Endothelial cell of umbilical vein (primary cell): ENCODE results near the gene TM7SF2. TPM values are rescaled to one million over a fixed set of nuclear protein-coding genes. Genes with fewer than 3 reads are reported as not detected.

ENCODE experiments used
- BruUV-seq: library from RNA; stranded (reverse); fragments of 400-500 nt; replicated peaks from 2 replicates; lab custom pipeline; 2021; lab: Mats Ljungman, UMichigan
- CTCF ChIA-PET: fragments of 300-600, 350-600 bp; sonication (Branson Sonifier 250); formaldehyde crosslinking; loops from one replicate; lab custom pipeline; 2021; ENCODE audit warnings: antibody characterized with exemption, inconsistent platforms; lab: Charles Lee
- POLR2A ChIA-PET: fragments of 300-600, 350-600 bp; sonication (Branson Sonifier 250); formaldehyde crosslinking; loops from one replicate; lab custom pipeline; 2021; ENCODE audit warnings: antibody characterized with exemption, inconsistent platforms; lab: Charles Lee
- DNase-seq: peaks from one replicate; pipeline ENCODE4 v3.0.0-alpha.2; 2011; ENCODE audit warnings: low read depth, low spot score
- FAIRE-seq: peaks from 2 replicates; lab custom pipeline; 2011; peaks lifted over from hg19 to GRCh38; lab: Jason Lieb, UNC
- H2AFZ ChIP-seq: 2 replicates; pipeline ENCODE4 v1.6.0; 2012; ENCODE audit warnings: low read depth, low read length, control low read depth, inconsistent platforms
- H3K27ac ChIP-seq: 2 replicates; pipeline ENCODE4 v1.5.1; 2011; ENCODE audit warnings: low read depth, mild to moderate bottlenecking, control low read depth, low read length, moderate library complexity; ENCODE audit not compliant: insufficient read depth
- H3K27me3 ChIP-seq, 2 experiments: 2 replicates each; pipeline versions ENCODE4 v1.6.0 to v1.6.1; 2011; ENCODE audit warnings: low read length in 2 of 2, mixed read lengths in 1 of 2; ENCODE audit not compliant: control insufficient read depth in 2 of 2, insufficient read depth in 2 of 2
- H3K36me3 ChIP-seq, 2 experiments: 2 replicates in 1 of 2; 3 replicates in 1 of 2; pipeline ENCODE4 v1.5.1; 2011; ENCODE audit warnings: low read length in 2 of 2, mild to moderate bottlenecking in 1 of 2, moderate library complexity in 1 of 2; ENCODE audit not compliant: control insufficient read depth in 2 of 2, insufficient read depth in 2 of 2; ENCODE audit errors: extremely low read depth in 1 of 2
- H3K4me1 ChIP-seq: 3 replicates; pipeline ENCODE4 v1.5.1; 2011; ENCODE audit warnings: mild to moderate bottlenecking, low read length; ENCODE audit not compliant: control insufficient read depth, insufficient read depth; ENCODE audit errors: extremely low read depth
- H3K4me2 ChIP-seq: 2 replicates; pipeline ENCODE4 v1.6.1; 2011; ENCODE audit warnings: low read length, control low read depth, mixed read lengths; ENCODE audit not compliant: insufficient read depth
- H3K4me3 ChIP-seq, 3 experiments: fragments of 200-600 bp in 1 of 3; sonication (generic), shearing (Covaris generic) in 1 of 3; replicated peaks in 1 of 3; 2 replicates each; pipeline ENCODE4 v1.5.1; 2011 to 2016; ENCODE audit warnings: control low read depth in 3 of 3, low read length in 3 of 3, mild to moderate bottlenecking in 2 of 3, inconsistent platforms in 1 of 3, low read depth in 1 of 3, moderate library complexity in 1 of 3; ENCODE audit not compliant: insufficient read depth in 1 of 3
- H3K79me2 ChIP-seq: 2 replicates; pipeline ENCODE4 v1.6.0; 2012; ENCODE audit warnings: low read length, inconsistent platforms; ENCODE audit not compliant: control insufficient read depth, insufficient read depth
- H3K9ac ChIP-seq: replicated peaks from 2 replicates; pipeline ENCODE3; 2011; ENCODE audit warnings: low read length, control low read depth; ENCODE audit not compliant: insufficient read depth; ENCODE audit errors: extremely low read depth
- H3K9me1 ChIP-seq: replicated peaks from 3 replicates; pipeline ENCODE4 v1.6.0; 2011; ENCODE audit warnings: mild to moderate bottlenecking, low read length; ENCODE audit not compliant: control insufficient read depth, insufficient read depth; ENCODE audit errors: extremely low read depth
- H3K9me3 ChIP-seq: replicated peaks from 2 replicates; pipeline ENCODE4 v1.5.1; 2012; ENCODE audit warnings: low read length, inconsistent platforms; ENCODE audit not compliant: control insufficient read depth, insufficient read depth
- H4K20me1 ChIP-seq: replicated peaks from 2 replicates; pipeline ENCODE3; 2011; ENCODE audit warnings: mild to moderate bottlenecking, low read length; ENCODE audit not compliant: control insufficient read depth, insufficient read depth; ENCODE audit errors: extremely low read depth
- CTCF ChIP-seq, 2 donors: IDR thresholded peaks; 1 replicate in 1 of 2; 2 replicates in 1 of 2; pipeline ENCODE4 v1.5.1; 2011; ENCODE audit warnings: low read length in 2 of 2, mild to moderate bottlenecking in 2 of 2, moderate library complexity in 2 of 2, control low read depth in 1 of 2, inconsistent platforms in 1 of 2, low read depth in 1 of 2; ENCODE audit not compliant: insufficient read depth in 1 of 2; ENCODE audit errors: extremely low read depth in 1 of 2
- EZH2 ChIP-seq: IDR thresholded peaks from 2 replicates; pipeline ENCODE4 v1.6.1; 2012; ENCODE audit warnings: borderline replicate concordance, low read depth, mild to moderate bottlenecking, moderate library complexity, low read length, inconsistent platforms; ENCODE audit not compliant: severe bottlenecking
- FOS ChIP-seq: IDR thresholded peaks from 2 replicates; pipeline ENCODE4 v1.6.1; 2011; ENCODE audit warnings: mild to moderate bottlenecking, low read length, moderate library complexity, borderline replicate concordance; ENCODE audit not compliant: insufficient read depth
- GATA2 ChIP-seq: IDR thresholded peaks from 2 replicates; pipeline ENCODE4 v1.7.0; 2011; ENCODE audit warnings: low read depth, mild to moderate bottlenecking, moderate library complexity, mixed read lengths, low read length; ENCODE audit not compliant: insufficient read length, insufficient read depth
- JUN ChIP-seq: IDR thresholded peaks from 2 replicates; pipeline ENCODE4 v1.6.1; 2011; ENCODE audit warnings: borderline replicate concordance, low read depth; ENCODE audit not compliant: insufficient read length, insufficient read depth
- MAX ChIP-seq: IDR thresholded peaks from 2 replicates; pipeline ENCODE4 v1.6.1; 2011; ENCODE audit not compliant: insufficient read depth, insufficient read length
- MYC ChIP-seq: IDR thresholded peaks from one replicate; pipeline ENCODE4 v1.6.1; 2011; ENCODE audit warnings: mild to moderate bottlenecking, low read depth, low read length
- POLR2A ChIP-seq: IDR thresholded peaks from 2 replicates; pipeline ENCODE4 v1.6.1; 2012; ENCODE audit warnings: low read depth, mild to moderate bottlenecking, control low read depth, low read length
- POLR2AphosphoS5 ChIP-seq: IDR thresholded peaks from 2 replicates; pipeline ENCODE4 v1.6.1; 2012; ENCODE audit warnings: low read depth, mild to moderate bottlenecking, control low read depth, low read length, moderate library complexity; ENCODE audit not compliant: insufficient read depth
- dilution Hi-C: fragments of 300-500 bp; cut with MboI; formaldehyde crosslinking; loops from one replicate; pipeline ENCODE4 v1.15.0; 2019; ENCODE audit warnings: low sequenced_read_pairs; ENCODE audit not compliant: extremely low pct_ligation_motif_present
- intact Hi-C: fragments of 100-400 bp; cut with micrococcal nuclease; formaldehyde crosslinking; loops from one replicate; pipeline ENCODE4 v1.10.0; 2022
- polyA plus RNA-seq, 4 experiments: library from polyadenylated mRNA; depleted of rRNA in 3 of 4; stranded (reverse) in 3 of 4; unstranded in 1 of 4; fragments of >200 nt; gene quantifications; 2 replicates each; pipeline versions ENCODE4 v1.2.1 to v1.2.3, GENCODE V29; 2011 to 2012; ENCODE audit warnings: missing spikeins in 1 of 4
- total RNA-seq: library from RNA; stranded (reverse); gene quantifications from 2 replicates; pipeline ENCODE4 v1.2.3, GENCODE V29; 2021

Gene TM7SF2
- total and polyA plus RNA-seq, 2 donors (not counting 3 experiments of a cell fraction or from before 2014, with no cell fraction given): 11.6 to 47.1 TPM

GRCh38 chr11:65114538-65115171 is 3.0 kb downstream of the TM7SF2 start:
- H3K79me2 ChIP-seq: peaks cover 6% of the 10 kb centered on the region
- H3K9me3 ChIP-seq: no peaks in the 10 kb centered on the region
- ChIA-PET CTCF (no interaction called here), POLR2A (interaction anchor here (0.6 kb wide), 1 partner anchor 14 kb away, joined by 3 read pairs; no protein-coding TSS in a partner anchor)
- no peak overlapping the region for H3K4me3 ChIP-seq
- H3K9ac ChIP-seq: no peak overlapping the region
- H3K36me3 ChIP-seq: peaks cover 0 to 6% of the 10 kb centered on the region in 2 experiments
- intact Hi-C loops (loop anchor here (5.0 kb wide), 1 partner anchor 197 kb away; the partner anchor contains the start of gene ATG2A), dilution Hi-C loops (no loop called here)
- H3K9me1 ChIP-seq: no peaks in the 10 kb centered on the region
- no TSS peak for BruUV-seq
- H4K20me1 ChIP-seq: no peaks in the 10 kb centered on the region
- H3K4me1 ChIP-seq: peaks cover 17% of the 10 kb centered on the region
- no peak overlapping the region for H3K4me2 ChIP-seq
- DNase-seq (no peak), FAIRE-seq (no peak)
- TF ChIP-seq POLR2AphosphoS5 (peak; percentile 13), CTCF (IDR thresholded peaks at IDR 0.05; ENCODE audit: extremely low read depth in 1 of 2, insufficient read depth in 1 of 2, low read depth in 1 of 2, low read length in 2 of 2) (no peak)
- no peak overlapping the region for H2AFZ ChIP-seq
- no peaks in the 10 kb centered on the region for H3K27me3 ChIP-seq
- no peak overlapping the region for H3K27ac ChIP-seq

- Histone ChIP-seq H3K27me3 (no peaks in the 10 kb centered on the region), H3K79me2 (peaks cover 12% of the 10 kb centered on the region), H3K9ac (no peak overlapping the region), H3K27ac (no peak overlapping the region), H4K20me1 (no peaks in the 10 kb centered on the region), H3K36me3 (peaks cover 2 to 11% of the 10 kb centered on the region in 2 experiments), H3K4me1 (peaks cover 17% of the 10 kb centered on the region), H3K4me3 (no peak overlapping the region), H3K4me2 (no peak overlapping the region), H3K9me3 (no peaks in the 10 kb centered on the region), H2AFZ (no peak overlapping the region), H3K9me1 (no peaks in the 10 kb centered on the region)
- FAIRE-seq (no peak), DNase-seq (no peak)
- CTCF ChIA-PET: no interaction called here
- TF ChIP-seq CTCF (IDR thresholded peaks at IDR 0.05; ENCODE audit: extremely low read depth in 1 of 2, insufficient read depth in 1 of 2, low read depth in 1 of 2, low read length in 2 of 2) (no peak), GATA2 (no peak), POLR2A (no peak), JUN (no peak), EZH2 (no peak), FOS (no peak), POLR2AphosphoS5 (no peak), MAX (no peak), MYC (no peak)
- intact Hi-C loops: loop anchor here (2.0 kb wide), 1 partner anchor 65 kb away; the partner anchor contains the start of gene CAPN1
- BruUV-seq: no TSS peak
- dilution Hi-C loops: no loop called here
- POLR2A ChIA-PET: interaction anchor here (0.6 to 1.3 kb wide), 2 partner anchors 15 to 18 kb away, joined by 3 to 5 read pairs; no protein-coding TSS in a partner anchor
These were observed 3.9 kb downstream of the TM7SF2 start for GRCh38 chr11:65115361-65116082.
